Ascending aorta (tissue), 2 donors: ENCODE results near the gene RABL6. TPM values are rescaled to one million over a fixed set of nuclear protein-coding genes. Genes with fewer than 3 reads are reported as not detected.

Experiments used
- DNase-seq, 2 donors: peaks; one replicate each; pipeline ENCODE4 v3.0.0-alpha.2; 2019; ENCODE audit warnings: low spot score in 2 of 2
- H3K27ac ChIP-seq, 2 donors: fragments of 200-600 bp; sonication (generic); one replicate each; pipeline ENCODE4 v1.5.1; 2016 to 2017; ENCODE audit warnings: mild to moderate bottlenecking in 1 of 2
- H3K27me3 ChIP-seq: fragments of 200-600 bp; sonication (generic); one replicate; pipeline ENCODE4 v1.5.1; 2017
- H3K36me3 ChIP-seq, 2 donors: fragments of 200-600 bp; sonication (generic); one replicate each; pipeline ENCODE4 v1.5.1; 2016
- H3K4me1 ChIP-seq, 2 donors: fragments of 200-600 bp; sonication (generic); one replicate each; pipeline ENCODE4 v1.5.1; 2016 to 2017; ENCODE audit warnings: mild to moderate bottlenecking in 1 of 2
- H3K4me3 ChIP-seq, 2 donors: fragments of 200-600 bp; sonication (generic); one replicate each; pipeline ENCODE4 v1.5.1; 2016 to 2017; ENCODE audit warnings: mild to moderate bottlenecking in 1 of 2
- H3K9me3 ChIP-seq, 2 donors: fragments of 200-600 bp; sonication (generic); one replicate each; pipeline ENCODE4 v1.5.1; 2016
- intact Hi-C: fragments of 100-400 bp; cut with DNase I; formaldehyde crosslinking; loops from one replicate; pipeline ENCODE4 v1.15.1; 2023
- total RNA-seq: library from RNA; depleted of rRNA; stranded (reverse); fragments of >200 nt; gene quantifications from one replicate; pipeline ENCODE4 v1.1.0, GENCODE V29; 2016
- TF ChIP-seq, protein P1 (sequence below), 3 experiments: fragments of 200-600 bp in 2 of 3; fragments of 450-650 bp in 1 of 3; sonication (generic) in 2 of 3; IDR thresholded peaks; one replicate each; pipeline ENCODE4 v1.5.1; 2016 to 2019; ENCODE audit warnings: antibody characterized with exemption in 3 of 3, mild to moderate bottlenecking in 1 of 3, moderate library complexity in 1 of 3

RABL6 gene
- total RNA-seq, 1 donor from 2014 or later: 70.9 TPM

DNA sequence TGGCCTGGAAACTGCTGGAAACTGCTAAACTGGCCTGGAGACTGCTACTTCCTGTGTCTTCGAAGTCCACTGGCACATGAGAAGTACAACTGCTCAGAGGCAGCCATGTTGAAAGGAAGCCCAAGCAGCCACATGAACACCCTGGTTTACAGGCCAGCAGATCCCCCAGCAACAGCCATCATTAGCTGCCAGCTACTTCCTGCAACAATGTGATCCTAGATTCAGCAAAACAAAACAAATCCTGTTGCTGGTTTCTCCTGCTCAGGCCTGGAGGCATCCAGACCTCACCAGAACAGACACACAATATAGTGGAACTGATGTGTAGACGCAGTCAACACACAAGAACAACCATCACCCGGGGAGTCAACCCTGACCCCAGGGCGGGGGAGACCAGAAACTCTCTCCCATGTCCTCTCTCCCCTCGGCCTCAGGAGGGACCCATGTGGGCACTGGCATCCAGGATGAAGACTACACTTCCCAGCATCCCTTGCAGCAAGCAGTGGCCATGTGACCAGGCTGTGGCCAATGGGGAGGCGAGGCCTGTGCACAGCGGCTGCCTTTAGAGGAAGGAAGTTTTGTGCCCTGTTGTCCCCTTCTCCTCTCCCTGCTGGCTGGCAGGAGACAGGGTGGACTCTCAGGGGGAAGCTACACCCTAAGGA, 34.2 kb upstream of the RABL6 start:
- intact Hi-C loops: no loop called here
- TF ChIP-seq, protein P1, sequence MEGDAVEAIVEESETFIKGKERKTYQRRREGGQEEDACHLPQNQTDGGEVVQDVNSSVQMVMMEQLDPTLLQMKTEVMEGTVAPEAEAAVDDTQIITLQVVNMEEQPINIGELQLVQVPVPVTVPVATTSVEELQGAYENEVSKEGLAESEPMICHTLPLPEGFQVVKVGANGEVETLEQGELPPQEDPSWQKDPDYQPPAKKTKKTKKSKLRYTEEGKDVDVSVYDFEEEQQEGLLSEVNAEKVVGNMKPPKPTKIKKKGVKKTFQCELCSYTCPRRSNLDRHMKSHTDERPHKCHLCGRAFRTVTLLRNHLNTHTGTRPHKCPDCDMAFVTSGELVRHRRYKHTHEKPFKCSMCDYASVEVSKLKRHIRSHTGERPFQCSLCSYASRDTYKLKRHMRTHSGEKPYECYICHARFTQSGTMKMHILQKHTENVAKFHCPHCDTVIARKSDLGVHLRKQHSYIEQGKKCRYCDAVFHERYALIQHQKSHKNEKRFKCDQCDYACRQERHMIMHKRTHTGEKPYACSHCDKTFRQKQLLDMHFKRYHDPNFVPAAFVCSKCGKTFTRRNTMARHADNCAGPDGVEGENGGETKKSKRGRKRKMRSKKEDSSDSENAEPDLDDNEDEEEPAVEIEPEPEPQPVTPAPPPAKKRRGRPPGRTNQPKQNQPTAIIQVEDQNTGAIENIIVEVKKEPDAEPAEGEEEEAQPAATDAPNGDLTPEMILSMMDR (IDR thresholded peaks at IDR 0.05): no peak
- no peaks in the 10 kb centered on the region for H3K36me3 ChIP-seq

GRCh38 chr9:136774416-136775045, 33.2 kb upstream of the RABL6 start:
- no peak for DNase-seq
- Histone ChIP-seq H3K4me3 (no peak overlapping the region), H3K27me3 (peaks cover 4% of the 10 kb centered on the region), H3K27ac (no peak overlapping the region), H3K36me3 (no peaks in the 10 kb centered on the region), H3K9me3 (peaks cover 0 to 4% of the 10 kb centered on the region in 2 donors), H3K4me1 (no peaks in the 10 kb centered on the region)
- intact Hi-C loops: no loop called here
- TF ChIP-seq, protein P1 (IDR thresholded peaks at IDR 0.05): no peak

More for the DNA sequence above, 34.2 kb upstream of the RABL6 start:
- Histone ChIP-seq H3K4me1 (no peaks in the 10 kb centered on the region), H3K27me3 (peaks cover 4% of the 10 kb centered on the region), H3K9me3 (peaks cover 0 to 4% of the 10 kb centered on the region in 2 donors), H3K4me3 (no peak overlapping the region), H3K27ac (no peak overlapping the region)
- no peak for DNase-seq

DNA sequence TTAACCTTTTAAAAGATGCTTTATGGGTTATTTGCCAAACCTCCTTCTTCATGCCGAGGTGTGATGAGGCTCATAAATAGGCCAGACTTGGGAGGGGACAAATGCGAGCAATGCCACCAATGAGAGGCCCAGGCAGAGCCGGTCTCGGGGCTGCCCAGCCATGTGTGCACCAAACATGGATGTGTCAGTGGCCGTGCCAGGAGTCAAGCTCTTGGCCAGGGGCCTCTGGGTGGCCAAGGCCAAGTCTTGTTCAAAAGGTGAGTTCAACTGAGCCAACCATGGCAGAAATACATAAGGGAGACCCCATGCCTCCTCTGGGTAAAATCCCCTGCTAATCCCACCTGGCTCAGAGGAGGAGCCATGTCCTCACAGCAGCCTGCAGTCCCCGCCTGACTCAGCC, 32.6 kb upstream of the RABL6 start:
- intact Hi-C loops: no loop called here
- DNase-seq: no peak
- H3K27ac ChIP-seq: no peak overlapping the region
- H3K9me3 ChIP-seq: peaks cover 0 to 4% of the 10 kb centered on the region in 2 donors
- TF ChIP-seq, protein P1 (IDR thresholded peaks at IDR 0.05): no peak
- H3K4me3 ChIP-seq: no peak overlapping the region
- no peaks in the 10 kb centered on the region for H3K4me1 ChIP-seq
- H3K27me3 ChIP-seq: no peaks in the 10 kb centered on the region
- no peaks in the 10 kb centered on the region for H3K36me3 ChIP-seq

DNA sequence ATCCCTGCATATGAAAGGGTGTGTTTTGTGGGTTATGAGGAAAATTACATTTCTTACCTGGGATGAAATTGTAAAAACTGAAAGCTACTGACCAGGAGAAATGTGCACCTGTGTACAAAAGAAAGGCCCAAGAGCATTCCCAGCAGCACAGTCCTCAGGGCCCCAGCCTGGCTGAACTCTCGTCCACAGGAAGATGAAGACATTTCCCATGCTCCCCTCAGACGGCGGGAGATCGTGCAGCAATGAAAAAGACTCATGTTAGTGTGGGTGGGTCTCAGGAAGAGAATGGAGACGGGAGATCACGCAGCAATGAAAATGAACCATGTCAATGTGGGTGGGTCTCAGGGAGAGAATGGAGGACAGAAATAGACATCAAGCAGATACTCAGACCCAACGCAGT, 30.8 kb upstream of the RABL6 start:
- Histone ChIP-seq H3K36me3 (no peaks in the 10 kb centered on the region), H3K4me3 (no peak overlapping the region), H3K4me1 (no peaks in the 10 kb centered on the region), H3K27ac (no peak overlapping the region), H3K27me3 (no peaks in the 10 kb centered on the region), H3K9me3 (peaks cover 0 to 4% of the 10 kb centered on the region in 2 donors)
- DNase-seq: no peak
- intact Hi-C loops: no loop called here
- TF ChIP-seq, protein P1 (IDR thresholded peaks at IDR 0.05): no peak

- Histone ChIP-seq H3K27ac (no peak overlapping the region), H3K27me3 (no peaks in the 10 kb centered on the region), H3K4me1 (no peaks in the 10 kb centered on the region), H3K4me3 (no peak overlapping the region), H3K9me3 (peaks cover 0 to 4% of the 10 kb centered on the region in 2 donors), H3K36me3 (no peaks in the 10 kb centered on the region)
- intact Hi-C loops: no loop called here
- DNase-seq: no peak
- TF ChIP-seq, protein P1 (IDR thresholded peaks at IDR 0.05): no peak
Measured at GRCh38 chr9:136777359-136777758, 30.4 kb upstream of the RABL6 start.
